Astrocyte (in vitro differentiated cells and primary cell): ENCODE results near the gene PRKG2. TPM values are rescaled to one million over a fixed set of nuclear protein-coding genes. Genes with fewer than 3 reads are reported as not detected.

Experiments
- DNase-seq: peaks from one replicate; pipeline ENCODE4 v3.0.0-alpha.2; 2010; ENCODE audit warnings: low read depth
- FAIRE-seq: peaks from 2 replicates; lab custom pipeline; 2011; peaks lifted over from hg19 to GRCh38; lab: Jason Lieb, UNC
- H2AFZ ChIP-seq: 2 replicates; pipeline ENCODE4 v1.6.0; 2012; ENCODE audit warnings: low read depth, low read length, inconsistent platforms
- H3K27ac ChIP-seq: 2 replicates; pipeline ENCODE4 v1.5.1; 2011; ENCODE audit warnings: low read depth, low read length, inconsistent platforms
- H3K27me3 ChIP-seq: 2 replicates; pipeline ENCODE4 v1.6.0; 2011; ENCODE audit warnings: low read length, inconsistent platforms; ENCODE audit not compliant: insufficient read depth
- H3K36me3 ChIP-seq: 2 replicates; pipeline ENCODE4 v1.5.1; 2011; ENCODE audit warnings: low read length, inconsistent platforms; ENCODE audit not compliant: insufficient read depth
- H3K4me1 ChIP-seq: 2 replicates; pipeline ENCODE4 v1.5.1; 2011; ENCODE audit warnings: low read length, inconsistent platforms; ENCODE audit not compliant: insufficient read depth
- H3K4me2 ChIP-seq: 2 replicates; pipeline ENCODE4 v1.6.0; 2012; ENCODE audit warnings: low read length, inconsistent platforms
- H3K4me3 ChIP-seq: 2 replicates; pipeline ENCODE4 v1.5.1; 2011; ENCODE audit warnings: low read depth, mild to moderate bottlenecking, low read length, inconsistent platforms; ENCODE audit not compliant: insufficient read depth
- H3K79me2 ChIP-seq: 2 replicates; pipeline ENCODE4 v1.6.0; 2012; ENCODE audit warnings: mild to moderate bottlenecking, low read length, inconsistent platforms; ENCODE audit not compliant: insufficient read depth
- H3K9ac ChIP-seq: 2 replicates; pipeline ENCODE4 v1.6.0; 2012; ENCODE audit warnings: mild to moderate bottlenecking, low read length, inconsistent platforms
- H3K9me3 ChIP-seq: 2 replicates; pipeline ENCODE4 v1.5.1; 2012; ENCODE audit warnings: low read depth, mild to moderate bottlenecking, low read length, inconsistent platforms; ENCODE audit not compliant: insufficient read depth
- H4K20me1 ChIP-seq: 2 replicates; pipeline ENCODE4 v1.6.0; 2012; ENCODE audit warnings: low read length, inconsistent platforms; ENCODE audit not compliant: insufficient read depth
- H3K27ac Mint-ChIP-seq: one replicate; pipeline ENCODE4 v1.8.0; 2021; ENCODE audit warnings: mild to moderate bottlenecking, mixed read lengths; ENCODE audit not compliant: unreplicated experiment
- H3K27me3 Mint-ChIP-seq: one replicate; pipeline ENCODE4 v1.8.0; 2021; ENCODE audit warnings: low read depth, mixed read lengths; ENCODE audit not compliant: unreplicated experiment
- H3K36me3 Mint-ChIP-seq: one replicate; pipeline ENCODE4 v1.8.0; 2021; ENCODE audit warnings: low read depth, mixed read lengths; ENCODE audit not compliant: unreplicated experiment
- H3K4me1 Mint-ChIP-seq: one replicate; pipeline ENCODE4 v1.8.0; 2021; ENCODE audit warnings: low read depth, mixed read lengths; ENCODE audit not compliant: unreplicated experiment
- H3K4me3 Mint-ChIP-seq: one replicate; pipeline ENCODE4 v1.8.0; 2021; ENCODE audit warnings: mild to moderate bottlenecking, moderate library complexity, mixed read lengths; ENCODE audit not compliant: unreplicated experiment
- H3K9me3 Mint-ChIP-seq: one replicate; pipeline ENCODE4 v1.8.0; 2021; ENCODE audit warnings: mild to moderate bottlenecking, mixed read lengths; ENCODE audit not compliant: unreplicated experiment
- CTCF ChIP-seq: IDR thresholded peaks from 2 replicates; pipeline ENCODE4 v1.5.1; 2011; ENCODE audit warnings: low read depth, mild to moderate bottlenecking, inconsistent platforms, low read length, moderate library complexity; ENCODE audit not compliant: insufficient read depth
- EZH2 ChIP-seq: IDR thresholded peaks from 2 replicates; pipeline ENCODE4 v1.6.1; 2012; ENCODE audit warnings: mild to moderate bottlenecking, low read length, inconsistent platforms; ENCODE audit not compliant: insufficient read depth
- total RNA-seq: library from RNA; stranded (reverse); gene quantifications from 2 replicates; pipeline ENCODE4 v1.2.1, GENCODE V29; 2021

Gene PRKG2
- total RNA-seq, 1 donor from 2014 or later = 0.23 TPM

- Histone ChIP-seq H3K9ac (no peak overlapping the region), H3K4me2 (no peak overlapping the region), H3K27me3 (no peaks in the 10 kb centered on the region), H3K27ac (no peak overlapping the region), H3K79me2 (no peaks in the 10 kb centered on the region), H2AFZ (no peak overlapping the region), H3K36me3 (no peaks in the 10 kb centered on the region), H4K20me1 (no peaks in the 10 kb centered on the region), H3K4me1 (peaks cover 5% of the 10 kb centered on the region), H3K4me3 (no peak overlapping the region), H3K9me3 (no peaks in the 10 kb centered on the region)
- DNase-seq (no peak), FAIRE-seq (no peak)
- no peak overlapping the region for H3K4me3 Mint-ChIP-seq
- H3K27ac Mint-ChIP-seq = no peak overlapping the region
- no peaks in the 10 kb centered on the region for H3K27me3 Mint-ChIP-seq
- no peaks in the 10 kb centered on the region for H3K9me3 Mint-ChIP-seq
- TF ChIP-seq CTCF = no peak
- no peak for TF ChIP-seq EZH2
- H3K36me3 Mint-ChIP-seq = no peaks in the 10 kb centered on the region
- no peaks in the 10 kb centered on the region for H3K4me1 Mint-ChIP-seq
Measured at GRCh38 chr4:81131563-81131962, 83.5 kb downstream of the PRKG2 start.

DNA sequence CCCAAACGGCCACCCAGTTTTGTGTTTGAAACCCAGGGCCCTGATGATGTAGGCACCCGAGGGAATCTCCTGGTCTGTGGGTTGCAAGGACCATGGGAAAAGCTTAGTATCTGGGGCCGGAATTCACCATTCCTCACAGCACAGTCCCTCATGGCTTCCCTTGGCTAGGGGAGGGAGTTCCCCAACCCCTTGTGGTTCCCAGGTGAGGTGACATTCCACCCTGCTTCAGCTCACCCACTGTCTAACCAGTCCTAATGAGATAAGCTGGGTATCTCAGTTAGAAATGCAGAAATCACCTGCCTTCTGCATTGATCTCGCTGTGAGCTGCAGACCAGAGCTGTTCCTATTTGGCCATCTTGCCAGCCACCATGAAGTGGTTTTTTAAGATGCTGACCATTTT is 84.0 kb downstream of the PRKG2 start:
- DNase-seq (no peak), FAIRE-seq (no peak)
- H3K4me3 ChIP-seq = no peak overlapping the region
- no peak overlapping the region for H2AFZ ChIP-seq
- H3K27me3 ChIP-seq = no peaks in the 10 kb centered on the region
- H3K9ac ChIP-seq = no peak overlapping the region
- Mint-ChIP-seq H3K27me3 (no peaks in the 10 kb centered on the region), H3K4me1 (no peaks in the 10 kb centered on the region), H3K9me3 (no peaks in the 10 kb centered on the region), H3K36me3 (no peaks in the 10 kb centered on the region), H3K4me3 (no peak overlapping the region), H3K27ac (no peak overlapping the region)
- no peaks in the 10 kb centered on the region for H3K79me2 ChIP-seq
- no peak overlapping the region for H3K4me2 ChIP-seq
- H3K27ac ChIP-seq = no peak overlapping the region
- peaks cover 5% of the 10 kb centered on the region for H3K4me1 ChIP-seq
- TF ChIP-seq EZH2 (no peak), CTCF (no peak)
- no peaks in the 10 kb centered on the region for H3K9me3 ChIP-seq
- H3K36me3 ChIP-seq = no peaks in the 10 kb centered on the region
- H4K20me1 ChIP-seq = no peaks in the 10 kb centered on the region

DNA sequence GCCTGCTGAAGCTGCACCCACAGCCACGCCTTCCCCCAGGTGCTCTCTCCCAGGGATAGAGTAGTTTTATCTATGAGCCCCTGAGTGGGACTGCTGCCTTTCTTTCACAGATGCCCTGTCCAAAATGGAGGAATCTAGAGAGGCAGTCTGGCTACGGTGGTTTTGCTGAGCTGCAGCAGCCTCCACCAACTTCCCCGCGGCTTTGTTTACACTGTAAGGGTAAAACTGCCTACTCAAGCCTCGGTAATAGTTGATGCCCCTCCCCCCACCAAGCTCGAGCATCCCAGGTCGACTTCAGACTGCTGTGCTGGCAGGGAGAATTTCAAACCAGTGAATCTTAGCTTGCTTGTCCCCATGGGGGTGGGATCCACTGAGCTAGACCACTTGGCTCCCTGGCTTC is 84.5 kb downstream of the PRKG2 start:
- H3K4me2 ChIP-seq = no peak overlapping the region
- FAIRE-seq = no peak
- no peaks in the 10 kb centered on the region for H3K9me3 Mint-ChIP-seq

More for the DNA sequence above, 84.5 kb downstream of the PRKG2 start:
- Histone ChIP-seq H3K9me3 (no peaks in the 10 kb centered on the region), H3K36me3 (no peaks in the 10 kb centered on the region), H3K27ac (no peak overlapping the region), H3K27me3 (no peaks in the 10 kb centered on the region), H3K4me3 (no peak overlapping the region), H3K4me1 (peaks cover 1% of the 10 kb centered on the region), H4K20me1 (no peaks in the 10 kb centered on the region), H3K79me2 (no peaks in the 10 kb centered on the region), H2AFZ (no peak overlapping the region), H3K9ac (no peak overlapping the region)
- H3K4me1 Mint-ChIP-seq = no peaks in the 10 kb centered on the region
- H3K27ac Mint-ChIP-seq = no peak overlapping the region
- TF ChIP-seq EZH2 (no peak), CTCF (no peak)
- no peak for DNase-seq
- no peaks in the 10 kb centered on the region for H3K36me3 Mint-ChIP-seq
- H3K27me3 Mint-ChIP-seq = no peaks in the 10 kb centered on the region
- no peak overlapping the region for H3K4me3 Mint-ChIP-seq
